Measurements from ENCODE around the gene ALDH1A1.
"Not testable (repeated sequence)": the region's sequence is repeated elsewhere in the genome, so short reads cannot be mapped to it uniquely, and the experiment has no call there.

ALDH1A1 gene

DNA sequence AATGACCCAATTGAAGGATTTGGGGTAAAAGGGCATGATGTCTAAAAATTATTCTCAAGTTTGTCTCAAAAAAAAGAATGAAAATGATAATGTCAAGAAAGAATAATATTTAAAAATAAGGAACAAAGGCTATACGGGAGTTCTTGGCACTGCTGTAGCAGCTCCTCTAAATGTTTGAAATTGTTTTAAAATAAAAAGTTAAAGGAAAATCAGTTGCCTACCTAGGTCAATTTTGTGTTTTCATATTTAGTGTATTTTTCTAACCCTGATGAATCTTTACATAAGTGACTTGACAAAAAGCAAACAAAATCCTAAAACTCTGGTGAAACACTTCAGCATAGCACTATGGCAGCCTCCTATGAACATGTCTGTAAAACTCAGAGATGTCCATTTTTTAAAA lies 56.4 kb downstream of the ALDH1A1 start:
- no peak for DNase-seq (ENCODE audit: low read depth)

DNA sequence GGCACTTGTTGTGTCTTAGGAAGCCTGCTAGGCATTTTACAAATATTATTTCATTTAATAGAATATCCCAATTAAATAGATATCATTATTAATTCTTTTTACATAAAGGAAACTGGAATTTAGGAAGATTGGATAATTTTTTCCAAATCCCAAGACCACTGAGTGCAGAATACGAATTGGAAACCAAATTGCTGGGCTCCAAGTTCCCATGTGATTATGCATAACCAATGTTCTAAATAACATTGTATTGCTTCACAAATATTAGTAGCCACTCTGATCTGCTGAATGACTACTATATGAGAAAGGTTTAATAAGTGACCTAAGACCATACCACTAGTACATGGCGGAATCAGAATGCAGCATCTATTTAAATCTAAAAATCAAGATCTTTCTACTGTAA lies 57.7 kb downstream of the ALDH1A1 start:
- DNase-seq (ENCODE audit: low read depth): no peak

DNA sequence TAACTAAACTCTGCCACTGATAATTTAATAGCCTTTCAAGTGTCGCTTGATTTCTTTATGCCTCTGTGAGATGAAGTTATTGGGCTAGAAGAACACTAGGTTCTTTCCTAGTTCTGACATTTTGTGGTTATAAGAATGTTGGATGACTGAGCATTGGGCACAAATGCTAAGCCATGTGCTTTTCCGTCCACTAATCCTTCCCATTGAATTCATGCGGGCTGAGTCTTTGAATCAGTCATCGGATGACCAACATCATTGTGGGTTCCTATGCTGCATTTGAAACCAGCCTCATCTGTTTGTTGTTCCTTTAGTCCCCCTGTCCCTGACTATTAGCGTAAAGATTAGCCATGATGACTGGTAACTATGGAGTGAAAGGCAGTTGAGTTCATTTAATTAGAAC lies 58.5 kb downstream of the ALDH1A1 start:
- no peak for DNase-seq (ENCODE audit: low read depth)

DNA sequence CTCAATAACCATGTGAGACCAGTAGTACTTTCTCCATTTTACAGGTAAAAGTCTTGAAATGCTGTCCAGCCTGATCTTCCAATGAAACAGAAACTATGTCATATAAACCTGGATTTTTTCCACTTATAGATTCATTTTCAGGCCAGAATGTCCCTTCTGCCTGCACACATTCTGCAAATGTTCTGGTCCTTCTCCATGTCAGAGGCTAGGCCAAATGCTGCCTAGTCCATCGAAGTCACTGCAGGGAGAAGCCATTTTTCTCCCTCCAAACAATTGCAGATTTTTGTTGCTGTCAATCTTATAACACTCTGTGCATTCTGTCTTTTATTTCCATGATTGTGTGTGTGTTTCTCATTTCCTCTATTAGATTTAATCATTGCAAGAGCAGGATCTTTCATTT lies 59.4 kb downstream of the ALDH1A1 start:
- DNase-seq (ENCODE audit: low read depth): no peak

DNA sequence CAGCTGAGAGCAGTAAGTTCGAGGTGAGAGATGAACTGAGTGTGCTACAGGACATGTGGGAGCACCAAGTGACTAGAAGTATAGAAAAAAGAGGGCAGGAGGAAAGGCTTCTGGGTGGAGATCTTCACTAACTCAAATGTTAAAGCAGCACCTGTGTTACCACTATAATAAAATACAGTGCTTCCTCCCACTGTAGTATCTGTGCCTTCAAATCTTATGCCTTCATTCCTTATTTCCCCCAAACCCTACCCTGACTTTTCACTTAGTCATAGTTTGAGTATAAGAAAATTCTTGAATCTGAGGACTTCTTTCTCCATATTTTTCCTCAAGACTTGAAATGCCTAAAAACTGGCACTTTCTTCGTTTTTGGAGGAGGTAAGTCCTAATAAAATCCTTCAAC lies 61.8 kb downstream of the ALDH1A1 start:
- DNase-seq (ENCODE audit: low read depth): no peak

DNA sequence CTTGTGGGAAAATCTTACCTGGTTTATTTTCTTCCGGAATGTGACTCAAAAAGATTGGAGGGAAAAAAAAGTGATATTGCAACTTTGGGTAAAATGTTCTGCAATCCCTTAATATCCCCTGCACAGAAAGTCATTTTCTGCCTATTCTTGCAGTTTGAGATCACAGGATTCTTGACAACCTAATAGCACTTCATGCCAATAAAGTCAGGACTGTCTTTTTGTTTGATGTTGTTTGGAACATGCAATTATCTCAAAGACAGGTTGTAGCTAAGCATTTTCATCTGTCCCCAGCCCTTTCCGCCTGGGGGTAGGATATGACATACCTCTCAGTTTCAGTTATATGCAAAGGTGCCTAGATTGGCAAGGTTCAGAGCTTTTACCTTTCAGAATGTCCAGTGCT lies 63.9 kb downstream of the ALDH1A1 start:
- DNase-seq (ENCODE audit: low read depth): no peak

DNA sequence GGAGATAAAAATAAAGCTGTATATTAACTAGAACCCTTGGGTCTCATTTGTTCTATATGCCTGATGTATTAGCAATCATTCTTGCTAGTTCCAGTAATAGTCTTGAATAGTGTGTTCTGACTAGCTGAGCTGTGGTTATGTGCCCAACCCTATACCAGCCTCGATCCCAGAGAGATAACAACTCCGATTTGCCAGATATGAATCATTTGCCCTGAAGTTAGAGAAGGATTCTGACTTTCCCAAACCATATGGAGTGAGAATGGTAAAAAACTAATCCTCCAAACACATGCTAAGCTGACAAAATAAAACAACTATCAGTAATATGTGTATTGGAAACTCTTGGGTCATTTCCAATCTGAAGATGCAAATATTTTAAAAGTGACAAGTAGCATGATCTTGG lies 64.8 kb downstream of the ALDH1A1 start:
- DNase-seq (ENCODE audit: low read depth): no peak

DNA sequence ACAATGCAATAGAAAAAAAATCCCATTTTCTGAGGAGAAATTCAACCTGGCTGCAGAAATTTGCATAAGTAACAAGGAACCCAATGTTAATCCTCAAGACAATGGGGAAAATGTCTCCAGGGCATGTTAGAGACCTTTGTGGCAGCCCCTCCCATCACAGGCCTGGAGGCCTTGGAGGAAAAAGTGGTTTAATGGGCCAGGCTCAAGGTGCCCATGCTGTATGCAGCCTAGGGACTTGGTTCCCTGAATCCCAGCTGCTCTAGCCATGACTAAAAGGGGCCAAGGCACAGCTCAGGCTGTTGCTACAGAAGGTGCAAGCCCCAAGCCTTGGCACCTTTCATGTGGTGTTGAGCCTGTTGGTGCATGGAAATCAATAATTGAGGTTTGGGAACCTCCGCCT lies 66.5 kb downstream of the ALDH1A1 start:
- DNase-seq (ENCODE audit: low read depth): no peak

DNA sequence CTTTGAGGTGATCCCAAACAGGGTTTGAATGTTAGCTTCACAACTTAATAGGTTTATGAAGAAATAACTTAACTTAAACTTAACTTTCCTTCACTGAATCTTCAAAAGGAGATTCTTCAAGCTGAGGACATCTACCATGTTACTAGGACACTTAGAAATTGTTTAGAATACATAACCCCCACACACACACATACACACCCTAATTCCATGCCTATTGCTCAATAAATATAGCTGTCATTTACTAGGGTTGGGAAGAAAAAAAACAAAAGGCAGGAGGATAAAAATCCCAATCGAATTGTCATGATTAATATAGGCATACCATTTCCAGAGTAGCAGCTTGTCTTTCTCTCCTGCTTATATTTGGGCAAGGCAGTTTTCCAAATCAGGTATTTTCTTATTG lies 68.3 kb downstream of the ALDH1A1 start:
- DNase-seq (ENCODE audit: low read depth): no peak

DNA sequence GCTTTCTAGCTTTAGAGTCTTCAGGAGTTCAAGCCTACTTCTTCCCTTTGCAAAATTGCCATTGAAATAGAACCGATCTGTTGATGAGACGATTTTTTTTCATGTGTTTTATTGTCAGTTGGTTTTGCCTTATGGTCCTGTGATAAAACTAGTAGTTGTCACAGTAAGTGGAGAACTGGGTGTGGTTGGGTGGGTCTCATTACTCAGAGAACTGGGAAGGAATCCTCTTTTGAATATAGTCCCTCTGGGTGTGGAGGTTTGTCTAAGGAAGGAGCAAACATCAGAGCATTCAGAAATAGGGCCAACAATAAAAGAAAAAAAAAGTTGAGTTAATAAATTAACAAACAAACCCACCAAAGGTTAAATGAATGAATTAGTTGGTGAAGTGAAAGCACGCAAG lies 69.0 kb downstream of the ALDH1A1 start:
- no peak for DNase-seq (ENCODE audit: low read depth)

DNA sequence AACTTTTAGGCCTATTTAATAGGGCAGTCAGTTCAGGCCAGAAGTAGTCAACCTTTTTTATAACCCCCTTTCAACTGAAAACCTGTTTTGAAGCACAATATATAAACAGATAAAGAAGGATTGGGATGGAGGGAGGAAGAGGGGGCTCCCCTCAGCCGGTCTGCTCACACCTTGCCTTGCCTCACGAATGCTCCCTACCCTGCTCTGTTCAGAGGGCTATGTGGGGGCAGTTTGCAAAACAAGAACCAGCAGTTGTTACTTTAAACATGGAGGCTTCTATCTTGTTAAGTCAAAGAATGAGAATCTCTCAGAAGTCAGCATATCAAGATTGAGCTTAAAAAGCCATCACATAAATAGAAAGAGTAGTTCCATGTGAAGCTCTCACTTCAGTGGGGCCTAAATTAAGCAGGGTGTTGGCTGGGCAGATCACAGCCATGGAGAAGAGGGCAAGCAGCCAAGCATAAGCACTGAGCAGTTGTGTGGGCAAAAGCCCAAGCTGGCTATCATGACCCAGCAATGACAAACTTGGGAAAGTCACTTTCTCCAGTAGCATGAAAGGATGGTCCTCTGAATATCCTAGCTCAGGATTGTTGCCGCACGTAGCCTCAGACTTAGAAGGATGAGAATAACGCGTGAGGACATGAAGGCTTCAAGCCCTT lies 70.6 kb downstream of the ALDH1A1 start:
- no peak for DNase-seq (ENCODE audit: low read depth)

DNA sequence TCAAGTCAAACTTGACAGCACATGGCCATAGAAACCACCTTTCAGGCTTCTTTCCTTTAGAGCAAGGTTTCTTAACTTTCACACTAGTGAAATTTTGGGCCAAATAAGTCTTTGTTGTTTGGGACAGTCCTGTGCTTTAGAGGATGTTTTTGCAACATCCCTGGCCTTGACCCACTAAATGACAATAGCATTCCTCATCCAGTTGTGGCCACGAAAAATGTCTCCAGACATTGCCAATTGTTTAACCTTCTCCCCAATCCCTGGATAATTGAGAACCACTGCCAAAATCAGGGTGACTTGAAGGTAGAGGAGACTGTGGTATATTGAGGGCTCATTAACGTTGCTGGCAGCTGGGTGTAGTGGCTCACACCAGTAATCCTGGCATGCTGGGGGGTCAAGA lies 72.0 kb downstream of the ALDH1A1 start:
- DNase-seq (ENCODE audit: low read depth): no peak

DNA sequence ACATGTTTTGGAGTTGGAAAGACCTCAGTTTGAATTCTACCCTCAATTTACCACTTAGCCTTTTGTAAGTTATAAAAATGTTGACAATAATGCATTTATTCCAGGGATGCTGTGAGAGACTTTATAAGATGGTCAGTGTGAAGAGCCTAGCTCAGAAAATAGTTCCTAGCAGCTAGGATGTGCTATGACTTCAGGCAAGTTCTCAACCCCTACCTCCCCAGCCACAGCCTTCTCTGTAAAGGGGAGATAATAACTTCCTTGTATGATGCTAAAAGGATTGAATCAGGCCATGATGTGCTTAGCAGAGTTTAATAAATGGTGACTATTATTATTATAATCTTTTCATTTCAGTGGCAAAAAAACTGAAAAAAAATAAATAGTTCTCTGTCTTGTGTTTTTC lies 77.6 kb downstream of the ALDH1A1 start:
- DNase-seq (ENCODE audit: low read depth): no peak

DNA sequence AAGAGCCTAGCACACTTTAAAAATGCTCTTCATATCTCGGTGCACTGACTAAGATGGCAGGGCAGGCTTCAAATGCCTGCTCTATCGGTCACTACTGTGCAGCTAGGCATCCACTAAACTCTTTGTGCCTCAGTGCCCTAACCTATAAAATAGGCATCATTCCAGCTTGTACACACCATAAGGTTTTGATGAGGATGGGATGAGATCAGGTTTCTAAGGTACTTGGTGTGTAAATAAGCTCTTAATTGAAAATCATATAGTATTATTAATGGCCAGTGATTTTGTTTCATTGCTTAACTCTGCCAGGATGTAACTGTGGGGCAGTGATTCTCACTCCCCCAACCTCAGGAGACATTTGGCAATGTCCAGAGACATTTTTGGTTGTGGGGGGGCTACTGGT lies 78.5 kb downstream of the ALDH1A1 start:
- DNase-seq (ENCODE audit: low read depth): no peak

DNA sequence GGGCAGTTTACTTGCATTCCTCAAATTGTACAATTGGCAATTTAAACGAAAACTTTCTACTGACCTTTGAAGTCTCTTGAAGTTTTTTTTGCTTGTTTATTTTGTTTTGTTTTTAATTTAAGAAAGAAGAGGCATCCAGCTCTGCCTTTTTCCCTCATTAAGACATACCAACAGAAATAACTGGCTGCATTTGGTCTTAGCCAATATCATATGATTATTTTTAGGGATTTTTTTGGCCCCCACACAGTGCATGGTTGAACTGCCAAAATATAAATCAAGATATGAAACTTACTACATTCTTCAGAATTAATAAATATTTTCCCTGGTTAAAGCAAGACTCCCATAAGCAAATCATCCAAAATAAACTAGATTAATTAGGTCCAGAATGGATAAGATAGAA lies 79.4 kb downstream of the ALDH1A1 start:
- DNase-seq (ENCODE audit: low read depth): no peak

DNA sequence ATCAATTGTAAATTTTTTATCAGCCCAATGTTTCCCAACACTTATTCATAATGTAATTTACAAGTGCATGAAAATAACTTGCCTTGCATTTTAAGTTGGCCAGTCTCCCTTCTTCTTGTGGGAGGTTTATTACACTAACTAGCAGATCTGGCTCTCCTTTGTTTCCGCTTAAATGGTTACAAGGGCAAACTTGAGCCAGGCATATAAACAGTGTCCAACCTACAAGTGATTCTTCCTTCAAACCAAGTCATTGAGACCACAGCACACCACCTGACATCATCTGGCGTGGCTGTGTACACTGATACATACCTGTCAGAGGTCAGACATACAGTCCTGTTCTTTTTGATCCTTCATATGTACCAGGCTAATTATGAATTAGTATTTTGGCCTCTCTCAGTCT lies 80.1 kb downstream of the ALDH1A1 start:
- DNase-seq (ENCODE audit: low read depth): no peak

DNA sequence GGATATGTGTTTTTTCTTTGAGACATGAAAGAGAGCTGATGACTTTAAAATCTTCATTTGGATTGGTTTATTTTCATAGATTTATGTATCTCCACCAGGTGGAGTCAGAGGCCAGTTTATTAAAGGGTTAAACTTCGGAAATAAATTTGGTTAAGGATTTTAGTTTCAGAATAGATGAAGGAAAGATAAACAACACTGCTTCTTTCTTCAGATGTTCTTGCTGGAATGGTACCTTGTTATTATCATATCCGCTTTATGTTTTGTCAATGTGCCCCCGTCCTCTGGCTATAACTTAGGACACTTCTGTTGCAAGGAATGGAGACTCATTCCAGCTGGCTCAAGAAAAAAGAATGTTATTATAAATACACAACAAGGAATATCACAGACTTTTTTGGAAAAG lies 81.2 kb downstream of the ALDH1A1 start:
- DNase-seq (ENCODE audit: low read depth): no peak

DNA sequence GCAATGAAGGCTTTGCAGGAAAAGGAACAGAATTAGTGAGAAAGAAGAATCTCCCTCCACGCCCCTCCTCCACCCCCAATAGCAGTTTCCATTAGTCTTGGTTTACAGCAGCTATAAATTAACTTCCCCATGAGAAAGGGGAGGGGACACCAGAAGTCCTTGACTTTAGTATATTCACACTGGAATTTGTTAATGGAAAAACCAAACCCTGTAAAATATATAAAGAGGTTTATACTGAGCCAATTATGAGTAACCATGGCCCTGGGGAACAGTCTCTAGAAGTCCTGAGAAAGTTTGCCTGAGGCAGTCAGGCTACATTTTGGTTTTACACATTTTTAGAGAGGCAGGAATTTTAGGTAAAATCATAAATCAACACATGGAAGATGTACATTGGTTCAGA lies 88.5 kb downstream of the ALDH1A1 start:
- DNase-seq (ENCODE audit: low read depth): no peak

DNA sequence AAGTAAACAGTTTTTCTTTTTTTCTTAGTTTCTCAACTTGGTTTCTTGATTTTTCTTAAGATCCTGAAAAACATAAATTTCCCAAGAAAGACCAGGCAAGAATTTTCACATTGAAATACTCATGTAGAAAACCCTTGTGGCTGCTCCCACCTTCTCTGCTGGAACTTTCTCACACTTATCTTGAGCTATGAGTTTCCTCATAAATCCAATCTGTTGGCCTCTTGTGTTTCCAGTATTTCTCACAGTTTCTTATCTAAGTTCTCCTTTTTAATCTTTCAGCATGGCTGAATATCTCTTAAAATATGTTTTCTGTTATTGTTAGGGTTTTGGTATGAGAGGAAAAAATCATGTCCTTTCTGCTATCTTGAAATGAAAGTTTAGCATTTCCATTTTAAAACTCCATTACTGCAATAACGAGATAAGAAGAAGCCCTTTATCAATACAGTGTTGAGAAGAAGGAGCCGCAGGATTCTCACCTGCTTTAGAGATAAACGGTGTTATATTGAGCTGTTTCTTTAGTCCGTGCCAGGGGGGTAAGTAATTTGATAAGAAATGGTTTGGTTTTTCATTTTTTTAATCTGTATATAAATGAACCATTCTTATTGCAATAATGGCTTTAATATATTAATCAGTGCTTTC lies 89.3 kb downstream of the ALDH1A1 start:
- no peak for DNase-seq (ENCODE audit: low read depth)

DNA sequence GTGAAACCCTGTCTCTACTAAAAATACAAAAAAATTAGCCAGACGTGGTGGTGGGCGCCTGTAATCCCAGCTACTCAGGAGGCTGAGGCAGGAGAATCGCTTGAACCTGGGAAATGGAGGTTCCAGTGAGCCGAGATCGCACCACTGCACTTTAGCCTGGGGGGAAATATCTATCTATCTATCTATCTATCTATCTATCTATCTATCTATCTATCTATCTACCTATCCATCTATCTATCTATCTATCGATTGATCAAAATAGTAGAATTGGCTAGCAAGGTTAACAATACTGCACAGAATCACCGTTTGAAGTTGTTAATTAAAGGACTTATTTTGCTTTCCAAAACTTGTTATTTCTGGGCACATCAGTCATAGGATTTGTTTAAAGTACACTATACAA lies 90.1 kb downstream of the ALDH1A1 start:
- DNase-seq (ENCODE audit: low read depth): not testable (repeated sequence)

DNA sequence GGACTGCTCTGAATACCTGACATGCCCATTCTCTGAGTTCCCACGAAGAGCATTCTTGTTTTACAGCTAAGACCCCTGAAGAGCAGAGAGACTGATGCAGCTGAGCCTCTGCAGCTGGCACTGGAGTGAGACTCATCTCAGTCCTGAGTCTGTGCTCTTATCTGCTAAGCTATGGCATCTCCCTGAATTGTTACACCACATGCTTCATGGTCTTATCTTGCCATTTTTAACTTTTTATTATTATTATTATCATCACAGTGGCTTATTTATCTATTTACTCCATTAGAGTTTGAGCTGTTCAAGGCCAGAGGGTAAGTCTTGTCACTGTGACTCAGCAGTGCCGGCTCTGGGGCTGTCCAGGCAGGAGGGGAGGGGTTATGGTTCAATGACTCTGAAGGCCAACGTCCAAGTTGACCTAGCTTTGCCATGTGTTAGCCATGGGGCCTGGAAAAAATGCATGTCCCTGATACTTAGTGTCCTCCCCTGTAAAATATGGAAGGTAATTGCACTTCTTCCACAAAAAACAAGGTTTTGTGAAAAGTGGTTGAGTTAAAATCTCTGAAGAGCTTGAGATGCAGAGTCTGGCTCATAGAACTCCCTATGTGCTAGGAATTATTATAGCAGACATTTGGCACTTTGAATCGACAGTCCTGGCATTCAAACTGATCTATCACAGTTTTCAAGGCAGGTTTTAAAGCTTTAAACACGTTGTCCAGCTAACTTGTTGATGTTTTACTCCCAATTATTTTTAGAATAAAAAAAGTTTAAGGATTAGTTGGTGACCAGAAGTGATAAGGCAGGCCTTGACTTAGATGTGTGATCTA lies 94.6 kb downstream of the ALDH1A1 start:
- DNase-seq (ENCODE audit: low read depth): no peak

DNA sequence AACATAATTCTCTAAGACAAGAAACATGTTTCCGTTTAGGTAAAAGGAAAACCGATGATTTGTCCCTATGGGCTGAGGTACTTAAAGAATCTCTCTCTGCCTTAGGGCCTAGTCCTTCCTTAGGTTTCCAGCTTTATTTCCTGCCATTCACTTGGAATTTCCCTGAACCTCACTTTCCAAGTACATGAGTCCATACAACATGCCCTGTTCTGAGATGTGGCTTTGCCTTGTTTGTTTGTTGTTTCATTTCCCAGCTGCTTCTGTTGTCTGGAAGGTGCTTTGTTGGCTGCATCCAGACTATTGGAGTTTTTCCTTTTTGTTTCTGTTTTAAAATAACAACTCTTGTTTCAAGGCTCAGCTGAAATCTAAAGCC lies 95.2 kb downstream of the ALDH1A1 start:
- no peak for DNase-seq (ENCODE audit: low read depth)

DNA sequence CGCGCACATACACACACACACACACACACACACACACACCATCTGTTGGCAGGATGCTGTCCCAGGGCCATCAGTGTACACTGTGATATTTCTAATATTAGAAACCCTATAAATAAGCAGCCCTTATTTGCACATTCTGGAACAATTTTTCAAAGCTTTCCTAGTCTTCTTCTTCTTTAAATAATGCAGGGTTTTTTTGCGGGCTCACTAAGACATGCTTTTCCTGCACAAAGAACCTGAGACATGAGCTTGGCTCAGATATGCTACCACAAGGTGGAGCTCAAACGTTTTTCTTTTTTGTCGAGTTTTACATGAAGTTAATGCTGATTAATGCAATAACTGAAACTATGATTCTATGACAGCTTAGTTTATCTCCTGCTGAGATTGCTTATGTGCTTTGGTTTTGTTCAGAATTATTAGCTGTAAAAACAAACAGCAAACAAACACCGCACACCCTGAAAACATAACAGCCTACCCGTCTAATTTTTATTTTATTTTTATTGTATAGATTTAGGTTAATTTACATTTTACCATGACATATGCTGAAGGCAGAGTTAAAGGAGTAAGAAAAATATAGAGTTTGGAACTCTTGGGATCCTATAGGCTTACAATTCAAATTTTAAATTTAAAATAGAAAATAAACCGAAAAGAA lies 95.8 kb downstream of the ALDH1A1 start:
- no peak for DNase-seq (ENCODE audit: low read depth)
